Heart right ventricle (tissue), 16 donors: ENCODE measurements around the gene CFHR3. TPM values are rescaled to one million over a fixed set of nuclear protein-coding genes. Genes with fewer than 3 reads are reported as not detected.
"Not testable (repeated sequence)": the region's sequence is repeated elsewhere in the genome, so short reads cannot be mapped to it uniquely, and the experiment has no call there.

Source experiments
- ATAC-seq, 8 donors: fragments of 200-7000 bp; cut with Tn5 transposase; one replicate each; pipeline ENCODE4 v1.9.1; 2020; ENCODE audit warnings: mild to moderate bottlenecking in 8 of 8, moderate library complexity in 8 of 8, moderate number of reproducible peaks in 1 of 8
- DNase-seq, 2 donors: peaks; one replicate each; pipeline ENCODE4 v3.0.0-alpha.2; 2020
- H3K27ac ChIP-seq, 10 donors: fragments of 200-600 bp; sonication (generic) in 2 of 10; one replicate each; pipeline versions ENCODE4 v1.5.0 to v1.8.0; 2020 to 2022; ENCODE audit warnings: mild to moderate bottlenecking in 3 of 10
- H3K27me3 ChIP-seq, 7 donors: fragments of 200-600 bp; one replicate each; pipeline ENCODE4 v1.8.0; 2021 to 2022; ENCODE audit warnings: mild to moderate bottlenecking in 2 of 7
- H3K36me3 ChIP-seq, 9 donors: fragments of 200-600 bp; sonication (generic) in 1 of 9; one replicate each; pipeline versions ENCODE4 v1.5.0 to v1.8.0; 2020 to 2022; ENCODE audit warnings: mild to moderate bottlenecking in 2 of 9
- H3K4me1 ChIP-seq, 9 donors: fragments of 200-600 bp; sonication (generic) in 1 of 9; one replicate each; pipeline versions ENCODE4 v1.5.0 to v1.8.0; 2020 to 2022; ENCODE audit warnings: mild to moderate bottlenecking in 4 of 9
- H3K4me3 ChIP-seq, 10 donors: fragments of 200-600 bp; sonication (generic) in 2 of 10; one replicate each; pipeline versions ENCODE4 v1.5.0 to v1.8.0; 2020 to 2022; ENCODE audit warnings: mild to moderate bottlenecking in 7 of 10, moderate library complexity in 2 of 10
- H3K9me3 ChIP-seq, 11 donors: fragments of 200-600 bp in 10 of 11; sonication (generic) in 2 of 11; one replicate each; pipeline versions ENCODE4 v1.5.0 to v1.8.0; 2013 to 2022; ENCODE audit warnings: mild to moderate bottlenecking in 2 of 11, control low read depth in 1 of 11, moderate library complexity in 1 of 11
- CTCF ChIP-seq, 9 donors: fragments of 200-600 bp; sonication (generic) in 2 of 9; IDR thresholded peaks; one replicate each; pipeline versions ENCODE4 v1.5.0 to v1.8.0; 2021 to 2022; ENCODE audit warnings: antibody characterized with exemption in 9 of 9, mild to moderate bottlenecking in 5 of 9, moderate library complexity in 1 of 9
- WGBS, 2 donors: extraction: QIAGEN DNeasy Blood & Tissue Kit; methylation state at CpG; one replicate each; pipeline ENCODE4 v1.1.7; 2013; ENCODE audit warnings: inconsistent platforms in 1 of 2; 5-methylcytosine and 5-hydroxymethylcytosine counted together
- intact Hi-C, 10 donors: fragments of 100-400 bp; cut with DNase I; formaldehyde crosslinking; loops; one replicate each; pipeline versions ENCODE4 v1.11.1 to v1.14.2; 2022
- polyA plus RNA-seq, 2 donors: library from polyadenylated mRNA; stranded (reverse); fragments of 200-250 nt; gene quantifications; one replicate each; pipeline ENCODE4 v1.2.3, GENCODE V29; 2013
- total RNA-seq, 10 donors: library from RNA; stranded (reverse); fragmentation: NEBNext Ultra II Directional in 3 of 10; extraction: Animal tissue kit (Norgen Biotek cat#: 25700) in 3 of 10; gene quantifications; one replicate each; pipeline versions ENCODE4 v1.2.1 to v1.2.4, GENCODE V29; 2021 to 2023
- donor health status: Arrhythmogenic right ventricular cardiomyopathy.
- donor health status: ischemic (EF 13 %, LVEDD 7.1; RV severe dilation, severe dysfunction).
- donor health status: healthy with polysubstance abuse.
- donor health status: DM: no; HTN: yes; CAD: no.
- donor health status: DM: no; HTN: no; CAD: no.
- donor health status: ischemic (EF 25% LVEDD 6.9; RV normal size, moderate dysfunction).
- donor health status: ischemic (EF 25% LVEDD 5.7; RV mildly dilated, moderate dysfunction).
- donor health status: healthy.
- donor health status: DM: yes; HTN: yes; CAD: no.
- donor health status: Ischemic cardiomyopathy.
- donor health status: ischemic (EF 35%, LVEDD 5.7; RV mildly dilated, moderate dysfunction).
- donor health status: nonischemic (EF 11% LVEDD 7.7; RV severe dilation, severe dysfunction).
- donor health status: DM: yes; HTN: yes; CAD: no.
- donor health status: PGD.
- donor health status: ischemic (EF 29% LVEDD 5.4; RV normal size, mild dysfunction).
- donor health status: nonischemic (EF 23%, LVEDD 6.1; RV moderate dilation, normal function).

The CFHR3 gene
- total and polyA plus RNA-seq, 12 donors = 0.19 to 0.73 (median 0.20) TPM; not detected in 9

DNA sequence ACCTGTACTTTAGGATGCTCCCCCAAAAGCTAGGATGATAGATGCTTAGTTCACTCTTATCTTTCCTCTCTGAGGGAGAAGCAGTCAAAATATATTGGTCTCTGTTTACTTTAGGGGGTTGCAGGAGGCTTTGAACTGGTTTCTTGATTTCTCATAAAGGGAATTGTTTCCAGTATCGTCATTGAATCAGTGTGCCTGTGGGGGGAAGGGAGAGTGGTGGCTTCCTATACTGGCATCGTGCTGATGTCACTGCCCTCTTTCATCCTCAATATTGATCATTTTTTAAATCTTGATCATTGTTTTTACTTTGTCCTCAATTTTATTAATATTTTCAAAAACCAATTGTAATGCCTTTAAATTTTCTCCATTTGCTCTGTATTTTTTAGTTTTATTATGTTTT, 40.2 kb upstream of the CFHR3 start:
- Histone ChIP-seq H3K4me3 (no peak overlapping the region), H3K36me3 (peaks cover 0 to 36% (median 0%) of the 10 kb centered on the region in 9 donors), H3K9me3 (peaks cover 0 to 36% (median 7%) of the 10 kb centered on the region in 11 donors), H3K4me1 (no peaks in the 10 kb centered on the region), H3K27ac (no peak overlapping the region), H3K27me3 (no peaks in the 10 kb centered on the region)
- DNase-seq (no peak), ATAC-seq (no peak)
- 78 to 80% methylated on average over 2 of the region's 2 CpGs for WGBS, 2 donors
- TF ChIP-seq CTCF (IDR thresholded peaks at IDR 0.05) = no peak
- intact Hi-C loops = no loop called here

DNA sequence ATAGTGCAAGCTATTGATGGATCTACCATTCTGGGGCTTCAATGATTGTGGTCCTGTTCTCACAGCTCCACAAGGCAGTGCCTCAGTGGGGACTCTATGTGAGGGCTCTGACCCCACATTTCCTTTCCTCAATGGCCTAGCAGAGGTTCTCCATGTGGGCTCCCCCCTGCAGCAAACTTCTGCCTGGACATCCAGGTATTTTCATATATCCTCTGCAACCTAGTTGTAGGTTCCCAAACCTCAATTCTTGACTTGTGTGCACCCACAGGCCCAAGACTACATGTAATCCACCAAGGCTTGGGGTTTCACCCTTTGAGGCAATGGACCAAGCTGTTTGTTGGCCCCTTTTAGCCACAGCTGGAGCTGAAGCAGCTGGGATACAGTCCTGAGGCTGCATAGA, 35.9 kb upstream of the CFHR3 start:
- peaks cover 0 to 52% (median 0%) of the 10 kb centered on the region in 9 donors for H3K36me3 ChIP-seq
- intact Hi-C loops = no loop called here
- no peak overlapping the region for H3K4me3 ChIP-seq
- no peak for TF ChIP-seq CTCF (IDR thresholded peaks at IDR 0.05)
- no peaks in the 10 kb centered on the region for H3K4me1 ChIP-seq
- H3K27ac ChIP-seq = no peak overlapping the region
- no peak for ATAC-seq
- H3K9me3 ChIP-seq = peaks cover 0 to 30% (median 7%) of the 10 kb centered on the region in 11 donors
- DNase-seq = no peak
- H3K27me3 ChIP-seq = no peaks in the 10 kb centered on the region

GRCh38 chr1:196743244-196743643, 31.4 kb upstream of the CFHR3 start:
- ATAC-seq, H3K4me1 ChIP-seq, H3K27ac ChIP-seq, intact Hi-C loops, H3K4me3 ChIP-seq, DNase-seq, H3K27me3 ChIP-seq: not testable (repeated sequence)
- Histone ChIP-seq H3K36me3 (peaks cover 0 to 64% (median 0%) of the 10 kb centered on the region in 9 donors), H3K9me3 (peaks cover 0 to 21% (median 7%) of the 10 kb centered on the region in 11 donors)
- peak in 3 of 9 donors; percentile 4 to 32 (median 17) for TF ChIP-seq CTCF (IDR thresholded peaks at IDR 0.05)
- 34 to 41% methylated on average over 6 of the region's 6 CpGs for WGBS, 2 donors

GRCh38 chr1:196765019-196765740, 9.5 kb upstream of the CFHR3 start:
- H3K4me3 ChIP-seq, H3K27ac ChIP-seq, H3K36me3 ChIP-seq, intact Hi-C loops, H3K9me3 ChIP-seq, H3K27me3 ChIP-seq, ATAC-seq, DNase-seq, H3K4me1 ChIP-seq: not testable (repeated sequence)
- WGBS, 2 donors = 79% methylated on average over 4 of the region's 4 CpGs

GRCh38 chr1:196769823-196770222, 4.8 kb upstream of the CFHR3 start:
- 91 to 97% methylated on average over 4 of the region's 4 CpGs for WGBS, 2 donors
- not testable (repeated sequence) for H3K27ac ChIP-seq, DNase-seq

More at GRCh38 chr1:196769823-196770222, 4.8 kb upstream of the CFHR3 start:
- intact Hi-C loops, ATAC-seq, H3K36me3 ChIP-seq, H3K27me3 ChIP-seq, H3K4me3 ChIP-seq, H3K9me3 ChIP-seq, H3K4me1 ChIP-seq: not testable (repeated sequence)
